ENCODE measurements around the gene SFXN2.
A peak's percentile ranks its signal among the peaks of the same experiment; 100 is the strongest.
"Not testable (repeated sequence)": the region's sequence is repeated elsewhere in the genome, so short reads cannot be mapped to it uniquely, and the experiment has no call there.

Gene SFXN2

DNA sequence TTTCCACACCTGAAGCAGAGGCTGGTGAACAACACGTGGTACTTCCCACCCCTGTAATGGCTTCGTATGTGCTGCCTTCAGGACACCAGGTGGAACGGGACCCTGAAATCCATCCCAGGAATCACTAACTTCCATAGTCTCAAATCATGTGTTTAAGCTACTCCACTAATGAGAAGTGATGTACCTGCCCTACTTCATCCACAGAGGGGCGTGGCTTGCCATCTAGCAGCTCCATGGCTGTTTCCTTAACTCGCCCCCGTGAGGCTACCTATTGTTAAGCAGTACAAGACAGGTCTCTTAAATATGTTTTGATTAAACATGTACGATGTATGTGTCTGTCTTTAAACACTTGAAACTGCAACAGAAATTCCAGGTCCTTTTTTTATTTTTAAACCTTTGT, 32.0 kb upstream of the SFXN2 start:
- no peak for DNase-seq

- DNase-seq, result no peak
These were observed 31.5 kb upstream of the SFXN2 start for GRCh38 chr10:102682981-102683380.

- peak in 1 of 2 experiments; percentile 15 for DNase-seq
These were observed 30.7 kb upstream of the SFXN2 start for GRCh38 chr10:102683736-102684135.

DNA sequence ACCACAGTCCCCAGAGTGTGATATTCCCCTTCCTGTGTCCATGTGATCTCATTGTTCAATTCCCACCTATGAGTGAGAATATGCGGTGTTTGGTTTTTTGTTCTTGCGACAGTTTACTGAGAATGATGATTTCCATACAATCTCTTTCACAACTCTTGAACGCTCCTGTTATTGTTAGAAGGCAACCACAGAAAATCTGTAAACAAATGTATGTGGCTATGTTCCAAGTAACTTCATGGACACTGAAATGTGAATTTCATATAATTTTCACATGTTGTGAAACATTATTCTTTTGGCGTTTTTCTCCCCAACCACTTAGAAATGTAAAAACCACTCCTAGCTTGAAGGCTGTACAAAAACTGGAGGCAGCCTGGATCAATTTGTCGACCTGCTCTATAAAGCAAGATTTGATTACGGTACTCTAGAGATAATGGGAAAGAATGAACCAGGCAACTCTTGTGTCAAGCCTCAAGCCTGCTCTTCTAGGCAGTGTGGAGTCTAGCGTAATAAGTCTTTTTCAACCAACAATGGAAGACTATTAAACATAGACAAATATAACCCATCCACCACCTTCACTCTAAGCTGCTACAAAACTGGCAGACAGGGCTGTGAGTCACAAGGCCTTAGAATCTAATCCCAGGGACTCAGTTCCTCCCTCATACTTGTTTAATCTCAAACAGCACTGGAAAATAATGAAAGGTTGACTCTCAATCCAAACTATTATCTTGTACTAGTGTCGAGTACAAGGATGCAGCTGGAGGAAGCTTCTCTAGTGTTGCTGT, 23.0 kb upstream of the SFXN2 start:
- no peak for DNase-seq

GRCh38 chr10:102695401-102695800, 19.0 kb upstream of the SFXN2 start:
- DNase-seq, result not testable (repeated sequence)

- DNase-seq, result no peak
These were observed 17.7 kb upstream of the SFXN2 start for GRCh38 chr10:102696736-102697135.

- DNase-seq, result no peak
These were observed 15.5 kb upstream of the SFXN2 start for GRCh38 chr10:102698894-102699293.

GRCh38 chr10:102701272-102701671, 13.2 kb upstream of the SFXN2 start:
- no peak for DNase-seq

- DNase-seq, result no peak
These were observed 12.6 kb upstream of the SFXN2 start for GRCh38 chr10:102701796-102702195.

DNA sequence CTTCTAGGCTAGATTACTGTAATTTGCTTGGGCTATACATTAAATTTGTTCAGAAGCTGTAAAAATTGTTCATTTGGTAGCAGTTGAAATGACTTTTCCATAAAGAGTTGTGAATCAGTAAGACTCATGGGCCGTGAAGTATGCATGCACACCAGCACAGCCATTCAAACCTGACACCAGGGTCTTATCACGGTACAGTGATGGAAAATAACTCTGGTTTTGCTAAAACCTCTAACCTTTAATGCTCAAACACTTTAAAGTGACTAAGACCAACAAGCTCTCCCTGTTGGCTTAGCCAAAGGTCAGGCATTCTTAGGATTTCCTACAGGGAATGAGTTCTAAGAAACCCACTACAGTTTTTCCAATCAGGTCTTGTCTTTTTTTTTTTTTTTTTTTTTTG, 11.7 kb upstream of the SFXN2 start:
- no peak for DNase-seq

DNA sequence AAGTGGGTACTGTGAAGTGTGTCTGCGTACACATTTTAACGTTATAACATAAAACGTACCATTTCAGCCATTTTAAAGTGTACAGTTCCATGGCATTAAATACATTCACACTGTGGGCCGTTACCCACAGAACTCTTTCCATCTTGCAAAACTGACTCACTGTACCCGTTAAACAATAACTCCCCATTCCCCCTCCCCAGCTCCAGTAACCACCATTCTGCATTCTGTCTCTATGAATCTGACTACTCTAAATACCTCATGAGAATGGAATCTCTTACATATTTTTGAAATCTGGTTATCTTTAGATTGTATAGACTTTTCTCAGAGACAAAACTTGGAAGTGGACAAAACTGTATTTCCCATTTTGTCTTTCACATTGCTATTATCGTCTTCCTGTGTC, 9.5 kb upstream of the SFXN2 start:
- DNase-seq, result no peak

DNA sequence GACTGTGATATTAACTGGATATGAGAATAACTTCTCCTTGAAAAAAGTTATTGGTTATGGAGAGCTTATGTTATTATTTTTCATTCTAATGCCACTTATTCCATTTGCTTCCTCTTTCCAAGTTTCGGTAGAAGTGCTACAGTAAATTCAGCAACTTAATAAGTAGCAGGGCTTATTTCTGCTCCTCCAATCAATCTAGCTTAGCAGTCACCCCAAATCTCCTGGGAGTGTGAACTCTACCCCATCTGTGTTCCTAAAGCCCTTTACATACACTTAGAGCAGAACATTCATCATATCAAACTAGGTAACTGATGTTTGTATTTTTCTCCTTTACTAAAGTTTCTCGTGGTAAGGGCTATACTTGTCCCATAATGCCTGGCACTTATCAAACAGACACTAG, 8.9 kb upstream of the SFXN2 start:
- no peak for DNase-seq

DNA sequence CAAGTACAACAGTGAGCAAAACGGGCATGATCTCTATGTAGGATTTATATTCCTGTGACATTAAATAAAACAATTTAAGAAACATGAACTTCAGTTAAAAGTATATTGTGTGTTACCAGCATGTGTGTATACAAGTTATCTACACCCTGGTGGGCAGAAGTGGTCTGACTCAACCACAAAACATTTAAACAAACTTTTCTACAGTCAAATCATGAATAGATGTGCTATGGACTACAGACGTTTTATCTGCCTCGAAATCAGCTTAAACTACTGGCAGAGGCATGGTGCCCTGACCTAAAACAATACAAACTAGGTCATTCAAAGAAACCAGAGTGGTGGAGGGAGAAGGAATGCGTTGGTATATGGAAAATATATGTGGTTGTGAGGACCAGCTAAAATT, 3.8 kb upstream of the SFXN2 start:
- DNase-seq, result peak in 1 of 2 experiments; percentile 31

GRCh38 chr10:102712089-102712488, 2.3 kb upstream of the SFXN2 start:
- DNase-seq, result no peak

GRCh38 chr10:102712843-102713538, 1.4 kb upstream of the SFXN2 start:
- DNase-seq, result peak; percentile 61 to 74

- DNase-seq, result no peak
These were observed 960 bp upstream of the SFXN2 start for GRCh38 chr10:102713539-102713813.

GRCh38 chr10:102713814-102714620, 419 bp upstream of the SFXN2 start, which contains the start of gene ARL3:
Gene ARL3, minus strand, starts transcription at chr10:102714397. Its CDS starts 122 bp downstream, at chr10:102714275.
- DNase-seq, result peak; percentile 99 to 100

DNA sequence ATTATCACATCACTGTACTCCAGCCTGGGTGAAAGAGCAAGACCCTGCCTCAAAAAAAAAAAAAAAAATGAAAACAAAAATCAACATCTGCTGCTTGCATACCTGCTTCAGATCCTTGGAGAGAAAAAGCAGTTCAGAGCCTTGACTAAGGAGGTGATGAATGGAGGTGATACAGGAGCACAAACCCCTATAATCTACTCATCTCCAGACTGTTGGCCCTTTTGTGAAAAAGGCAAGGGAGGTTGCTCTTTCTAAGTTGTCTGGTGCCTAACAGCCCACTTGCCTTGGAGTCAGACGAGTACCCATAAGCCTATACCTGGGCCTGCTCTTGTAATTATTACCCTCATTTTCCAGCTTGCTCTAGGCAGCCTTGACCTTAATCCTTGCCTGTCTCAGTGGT, 1.4 kb downstream of the SFXN2 start:
- no peak for DNase-seq

DNA sequence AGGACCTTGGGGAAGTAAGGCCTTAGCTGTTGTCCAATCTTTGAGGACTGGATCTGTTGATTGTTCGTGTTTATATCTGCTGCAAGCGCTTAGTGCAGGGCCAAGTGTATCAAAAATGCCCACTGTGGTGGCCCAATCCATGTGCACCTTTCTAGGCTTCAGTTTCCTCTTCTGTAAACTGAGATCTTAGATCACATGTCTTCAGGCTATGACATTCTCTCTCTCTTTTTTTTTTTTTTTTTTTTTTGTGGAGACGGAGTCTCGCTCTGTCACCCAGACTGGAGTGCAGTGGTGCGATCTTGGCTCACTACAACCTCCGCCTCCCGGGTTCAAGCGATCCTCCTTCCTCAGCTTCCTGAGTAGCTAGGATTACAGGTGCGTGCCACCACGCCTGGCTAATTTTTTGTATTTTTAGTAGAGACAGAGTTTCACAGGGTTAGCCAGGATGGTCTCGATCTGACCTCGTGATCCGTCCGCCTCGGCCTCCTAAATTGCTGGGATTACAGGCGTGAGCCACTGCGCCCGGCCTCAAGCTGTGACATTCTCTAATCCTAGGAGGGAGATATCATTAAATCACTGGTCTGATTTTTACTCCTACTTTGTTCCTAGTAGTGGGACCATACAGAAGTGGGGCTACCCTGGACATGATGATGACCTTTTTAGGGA, 2.6 kb downstream of the SFXN2 start:
- DNase-seq, result not testable (repeated sequence)

GRCh38 chr10:102718220-102718619, 3.8 kb downstream of the SFXN2 start:
- peak; percentile 49 to 61 for DNase-seq

DNA sequence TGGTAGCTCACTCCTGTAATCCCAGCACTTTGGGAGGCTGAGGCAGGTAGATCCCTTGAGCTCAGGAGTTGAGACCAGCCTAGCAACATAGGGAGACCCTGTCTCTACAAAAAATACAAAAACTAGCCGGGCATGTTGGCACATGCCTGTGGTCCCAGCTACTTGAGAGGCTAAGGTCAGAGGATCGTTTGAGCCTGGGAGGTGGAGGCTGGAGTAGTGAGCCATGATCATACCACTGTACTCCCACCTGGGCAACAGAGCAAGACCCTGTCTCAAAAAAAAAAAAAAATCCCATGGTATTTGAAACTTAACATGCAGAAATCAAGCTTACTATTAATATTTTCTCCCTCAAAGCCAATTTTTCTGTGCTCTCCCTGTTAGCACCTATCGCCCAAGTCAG, 5.9 kb downstream of the SFXN2 start:
- DNase-seq, result no peak

- DNase-seq, result no peak
These were observed 6.4 kb downstream of the SFXN2 start for GRCh38 chr10:102720775-102721301.

DNA sequence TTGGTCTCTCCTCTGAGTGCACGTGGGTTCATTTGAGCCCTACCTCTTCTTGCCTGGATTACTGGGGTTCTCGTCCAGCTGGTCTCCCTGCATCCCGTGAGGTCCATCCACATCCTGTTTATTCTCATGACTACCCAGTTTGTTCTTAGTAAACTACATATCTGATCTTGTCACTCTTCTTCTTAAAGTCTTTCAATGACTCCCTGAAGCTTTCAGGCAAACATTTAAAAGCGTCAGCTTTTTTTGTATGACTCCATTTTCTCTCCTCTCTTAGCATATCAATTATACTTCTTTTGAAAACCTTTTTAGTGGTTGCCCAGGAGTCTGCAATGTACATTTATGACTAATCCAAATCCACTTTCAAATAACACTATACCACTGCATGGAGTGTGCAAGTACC, 7.5 kb downstream of the SFXN2 start:
- DNase-seq, result no peak

All from Kasumi-1 (cell line).